ENCODE data around the gene LRPPRC.
"Not testable (repeated sequence)": the region's sequence is repeated elsewhere in the genome, so short reads cannot be mapped to it uniquely, and the experiment has no call there.

The LRPPRC gene

DNA sequence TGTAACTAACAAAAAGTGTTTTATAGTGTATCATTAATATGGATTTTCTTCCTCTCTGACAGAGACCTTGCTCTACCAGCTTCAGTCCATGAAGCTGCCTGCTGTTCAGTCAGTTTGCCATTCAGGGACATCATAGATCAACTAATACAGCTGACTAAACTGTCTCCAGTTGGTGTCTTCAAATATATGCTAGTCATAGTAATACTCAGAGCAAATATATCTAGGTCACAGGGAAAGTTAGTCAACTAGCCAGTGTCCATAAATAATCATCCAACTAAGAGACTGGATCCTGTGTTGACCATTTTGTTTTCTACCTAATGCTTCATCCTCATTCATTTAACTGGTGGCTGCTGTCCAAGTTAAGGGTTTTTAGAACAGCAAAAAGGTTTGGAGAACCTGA lies 38.2 kb upstream of the LRPPRC start:
- Mint-ChIP-seq H3K4me1 (peaks cover 6% of the 10 kb centered on the region), H3K27me3 (ENCODE audit: low read depth) (peaks cover 19% of the 10 kb centered on the region), H3K36me3 (ENCODE audit: low read depth) (no peaks in the 10 kb centered on the region), H3K9me3 (no peaks in the 10 kb centered on the region), H3K27ac (no peak overlapping the region), H3K4me3 (no peak overlapping the region)
- TF ChIP-seq, protein P1, sequence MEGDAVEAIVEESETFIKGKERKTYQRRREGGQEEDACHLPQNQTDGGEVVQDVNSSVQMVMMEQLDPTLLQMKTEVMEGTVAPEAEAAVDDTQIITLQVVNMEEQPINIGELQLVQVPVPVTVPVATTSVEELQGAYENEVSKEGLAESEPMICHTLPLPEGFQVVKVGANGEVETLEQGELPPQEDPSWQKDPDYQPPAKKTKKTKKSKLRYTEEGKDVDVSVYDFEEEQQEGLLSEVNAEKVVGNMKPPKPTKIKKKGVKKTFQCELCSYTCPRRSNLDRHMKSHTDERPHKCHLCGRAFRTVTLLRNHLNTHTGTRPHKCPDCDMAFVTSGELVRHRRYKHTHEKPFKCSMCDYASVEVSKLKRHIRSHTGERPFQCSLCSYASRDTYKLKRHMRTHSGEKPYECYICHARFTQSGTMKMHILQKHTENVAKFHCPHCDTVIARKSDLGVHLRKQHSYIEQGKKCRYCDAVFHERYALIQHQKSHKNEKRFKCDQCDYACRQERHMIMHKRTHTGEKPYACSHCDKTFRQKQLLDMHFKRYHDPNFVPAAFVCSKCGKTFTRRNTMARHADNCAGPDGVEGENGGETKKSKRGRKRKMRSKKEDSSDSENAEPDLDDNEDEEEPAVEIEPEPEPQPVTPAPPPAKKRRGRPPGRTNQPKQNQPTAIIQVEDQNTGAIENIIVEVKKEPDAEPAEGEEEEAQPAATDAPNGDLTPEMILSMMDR (IDR thresholded peaks at IDR 0.05; ENCODE audit: unreplicated experiment in 3 of 3), result no peak

DNA sequence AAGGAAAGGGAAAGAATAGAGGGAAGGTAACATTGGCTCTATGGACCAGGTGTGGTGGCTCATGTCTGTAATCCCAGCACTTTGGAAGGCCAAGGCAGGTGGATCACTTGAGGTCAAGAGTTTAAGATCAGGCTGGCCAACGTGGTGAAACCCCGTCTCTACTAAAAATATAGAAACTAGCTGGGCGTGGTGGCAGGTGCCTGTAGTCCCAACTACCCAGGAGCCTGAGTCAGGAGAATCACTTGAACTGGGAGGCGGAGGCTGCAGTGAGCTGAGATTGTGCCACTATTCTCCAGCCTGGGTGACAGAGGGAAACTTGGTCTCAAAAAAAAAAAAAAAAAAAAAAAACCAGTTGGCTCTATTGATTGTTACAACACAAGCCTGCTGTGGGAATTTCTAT lies 31.3 kb upstream of the LRPPRC start:
- H3K9me3 Mint-ChIP-seq; H3K4me3 Mint-ChIP-seq; H3K4me1 Mint-ChIP-seq; H3K36me3 Mint-ChIP-seq (ENCODE audit: low read depth); H3K27ac Mint-ChIP-seq: not testable (repeated sequence)
- H3K27me3 Mint-ChIP-seq (ENCODE audit: low read depth), result peaks cover 25% of the 10 kb centered on the region

DNA sequence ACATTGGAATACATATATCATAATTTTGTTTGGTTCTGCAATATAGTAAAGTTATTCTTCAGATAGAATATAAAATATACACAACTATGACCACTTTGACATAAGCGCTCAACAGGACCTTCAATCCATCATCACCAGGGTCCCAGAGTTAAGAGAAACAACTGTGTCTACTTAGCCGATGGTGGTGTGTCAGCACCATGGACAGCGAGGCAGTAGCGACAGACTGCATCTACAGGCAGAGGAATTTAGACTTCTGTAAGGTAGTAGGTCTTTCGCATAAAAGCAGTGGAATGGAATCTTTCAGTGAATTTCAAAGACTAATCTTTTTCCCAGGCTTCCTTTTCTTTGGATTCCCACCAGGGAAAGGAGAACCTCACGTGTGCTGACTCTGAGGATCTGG lies 20.5 kb upstream of the LRPPRC start:
- Mint-ChIP-seq H3K36me3 (ENCODE audit: low read depth) (no peaks in the 10 kb centered on the region), H3K27me3 (ENCODE audit: low read depth) (peaks cover 10% of the 10 kb centered on the region)

DNA sequence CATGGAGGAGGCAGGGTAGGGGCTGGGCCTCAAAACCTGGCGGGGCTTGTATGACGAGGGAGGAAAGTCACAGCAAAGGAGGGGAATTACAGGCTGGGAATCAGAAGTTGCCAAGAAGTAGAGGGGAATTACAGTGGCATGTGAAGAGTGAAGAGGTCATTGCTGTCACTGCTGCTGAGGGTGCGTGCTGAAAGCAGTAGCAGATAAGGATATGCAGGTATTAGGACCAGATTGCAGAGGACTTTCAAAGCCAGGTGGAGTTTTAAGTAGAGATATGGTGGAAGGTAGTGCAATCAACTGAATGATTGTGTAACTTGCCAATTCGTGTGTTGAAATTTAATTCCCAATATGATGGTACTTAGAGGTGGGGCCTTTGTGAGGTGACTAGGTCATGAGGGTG lies 19.4 kb upstream of the LRPPRC start:
- Mint-ChIP-seq H3K9me3 (no peaks in the 10 kb centered on the region), H3K4me3 (no peak overlapping the region), H3K27me3 (ENCODE audit: low read depth) (peaks cover 17% of the 10 kb centered on the region), H3K27ac (no peak overlapping the region), H3K36me3 (ENCODE audit: low read depth) (no peaks in the 10 kb centered on the region), H3K4me1 (no peaks in the 10 kb centered on the region)
- TF ChIP-seq, protein P1 (IDR thresholded peaks at IDR 0.05; ENCODE audit: unreplicated experiment in 3 of 3), result no peak

More for the DNA sequence above, 20.5 kb upstream of the LRPPRC start:
- TF ChIP-seq, protein P1 (IDR thresholded peaks at IDR 0.05; ENCODE audit: unreplicated experiment in 3 of 3), result no peak
- Mint-ChIP-seq H3K4me1 (no peaks in the 10 kb centered on the region), H3K4me3 (no peak overlapping the region), H3K9me3 (no peaks in the 10 kb centered on the region), H3K27ac (no peak overlapping the region)

DNA sequence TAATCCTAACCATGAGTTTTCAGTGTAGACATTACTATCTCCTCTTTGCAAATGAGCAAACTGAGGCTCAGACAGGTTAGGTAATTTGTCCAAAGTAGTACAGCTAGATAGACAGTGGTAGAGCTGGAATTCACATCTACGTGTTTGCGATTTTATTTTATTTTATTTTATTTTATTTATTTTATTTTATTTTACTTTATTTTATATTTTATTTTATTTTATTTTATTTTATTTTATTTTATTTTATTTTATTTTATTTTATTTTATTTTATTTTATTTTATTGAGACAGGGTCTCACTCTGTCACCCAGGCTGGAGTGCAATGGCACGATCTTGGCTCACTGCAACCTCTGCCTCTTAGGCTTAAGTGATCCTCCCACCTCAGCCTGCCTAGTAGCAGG lies 17.4 kb upstream of the LRPPRC start:
- H3K4me1 Mint-ChIP-seq; H3K9me3 Mint-ChIP-seq; H3K27ac Mint-ChIP-seq; H3K4me3 Mint-ChIP-seq; H3K36me3 Mint-ChIP-seq (ENCODE audit: low read depth): not testable (repeated sequence)
- H3K27me3 Mint-ChIP-seq (ENCODE audit: low read depth), result peaks cover 17% of the 10 kb centered on the region

DNA sequence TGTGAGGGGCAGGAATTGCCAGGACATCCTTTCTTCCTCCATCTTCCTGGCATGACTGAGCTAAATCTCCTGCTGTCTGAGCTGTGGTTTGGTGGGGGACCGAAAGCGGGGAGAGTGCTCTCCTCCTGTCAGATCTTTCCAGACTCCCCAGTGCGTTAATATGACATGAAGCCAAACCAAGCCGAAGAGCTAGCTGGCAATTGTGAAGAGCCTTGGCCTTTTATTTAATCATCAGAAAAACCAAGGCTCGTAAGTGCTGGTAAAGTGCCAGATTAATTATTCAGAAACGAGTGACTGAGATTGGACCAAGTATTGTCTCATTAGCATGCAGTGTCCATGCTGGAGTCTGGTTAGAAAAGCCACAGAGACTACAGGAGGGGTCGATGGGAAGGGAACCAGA lies 14.5 kb upstream of the LRPPRC start:
- Mint-ChIP-seq H3K9me3 (no peaks in the 10 kb centered on the region), H3K27ac (no peak overlapping the region), H3K4me3 (no peak overlapping the region), H3K27me3 (ENCODE audit: low read depth) (peaks cover 13% of the 10 kb centered on the region), H3K4me1 (no peaks in the 10 kb centered on the region), H3K36me3 (ENCODE audit: low read depth) (no peaks in the 10 kb centered on the region)
- TF ChIP-seq, protein P1 (IDR thresholded peaks at IDR 0.05; ENCODE audit: unreplicated experiment in 3 of 3), result no peak

DNA sequence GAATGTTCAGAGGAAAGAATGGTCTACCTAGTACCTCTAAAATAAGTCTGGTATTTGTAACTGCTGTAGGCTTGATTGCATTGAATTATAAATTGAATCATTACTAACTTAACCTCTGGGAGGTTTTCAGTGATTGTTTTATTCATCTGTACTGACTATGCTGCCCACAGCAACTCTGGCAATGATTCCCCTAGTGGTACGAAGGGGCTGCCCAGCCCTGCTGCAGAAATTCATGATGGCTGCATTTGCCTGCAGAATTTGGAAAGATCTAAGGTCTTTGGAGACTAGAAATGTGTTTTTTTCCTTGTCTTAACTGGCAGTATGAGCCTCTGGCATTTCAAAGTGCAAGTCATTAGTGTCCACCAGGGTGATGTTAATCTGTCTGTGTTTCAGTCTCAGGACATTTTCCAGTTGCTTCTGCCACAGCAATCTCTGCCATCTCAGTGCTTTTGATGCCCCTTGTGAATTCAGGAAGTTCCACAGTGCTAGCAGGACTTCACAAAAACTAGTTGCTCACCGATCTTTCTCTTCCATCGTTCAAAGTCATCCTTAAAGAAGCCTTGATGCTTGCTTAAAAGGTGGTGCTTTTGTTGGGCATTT lies 13.4 kb upstream of the LRPPRC start:
- Mint-ChIP-seq H3K4me1 (no peaks in the 10 kb centered on the region), H3K36me3 (ENCODE audit: low read depth) (no peaks in the 10 kb centered on the region), H3K27me3 (ENCODE audit: low read depth) (peaks cover 13% of the 10 kb centered on the region), H3K4me3 (no peak overlapping the region), H3K9me3 (no peaks in the 10 kb centered on the region), H3K27ac (no peak overlapping the region)
- TF ChIP-seq, protein P1 (IDR thresholded peaks at IDR 0.05; ENCODE audit: unreplicated experiment in 3 of 3), result no peak

Data from nephron (organoid).